GM21360 (cell line): ENCODE measurements around the gene CD320.

Experiments used
- ATAC-seq: cut with Tn5 transposase; IDR thresholded peaks from one replicate; pipeline ENCODE4 v1.9.1; 2021; ENCODE audit warnings: mild to moderate bottlenecking, moderate library complexity; ENCODE audit not compliant: unreplicated experiment

Gene CD320

DNA sequence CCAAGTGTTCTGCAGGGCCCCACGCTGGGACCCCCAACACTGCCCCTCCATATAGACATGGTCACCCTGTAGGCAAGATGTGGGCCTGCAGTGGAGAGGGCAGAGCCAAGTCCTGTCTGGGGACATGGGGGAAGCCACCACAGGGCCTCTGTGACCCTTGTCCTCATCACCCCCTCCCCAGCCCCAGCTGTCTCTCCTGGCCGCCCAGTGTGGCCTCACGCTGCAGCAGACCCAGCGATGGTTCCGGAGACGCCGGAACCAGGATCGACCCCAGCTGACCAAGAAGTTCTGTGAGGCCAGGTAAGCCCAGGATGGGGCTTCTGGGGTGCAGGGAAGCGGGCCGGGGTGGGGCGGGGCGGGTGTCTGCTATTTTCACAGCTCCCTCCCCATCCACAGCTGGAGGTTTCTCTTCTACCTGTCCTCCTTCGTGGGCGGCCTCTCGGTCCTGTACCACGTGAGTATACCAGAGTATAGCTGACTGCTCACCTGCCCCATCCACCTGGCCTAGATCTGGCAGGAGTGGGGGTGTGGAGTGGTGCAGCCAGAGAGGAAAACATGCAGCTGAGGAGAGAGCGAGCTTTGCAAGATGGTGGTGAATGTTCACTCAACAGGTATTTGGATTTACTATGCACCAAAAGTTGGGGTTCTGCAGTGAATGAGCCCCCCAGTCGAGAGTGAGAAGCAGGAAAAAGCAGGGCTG is 52.6 kb downstream of the CD320 start:
- ATAC-seq: no peak

DNA sequence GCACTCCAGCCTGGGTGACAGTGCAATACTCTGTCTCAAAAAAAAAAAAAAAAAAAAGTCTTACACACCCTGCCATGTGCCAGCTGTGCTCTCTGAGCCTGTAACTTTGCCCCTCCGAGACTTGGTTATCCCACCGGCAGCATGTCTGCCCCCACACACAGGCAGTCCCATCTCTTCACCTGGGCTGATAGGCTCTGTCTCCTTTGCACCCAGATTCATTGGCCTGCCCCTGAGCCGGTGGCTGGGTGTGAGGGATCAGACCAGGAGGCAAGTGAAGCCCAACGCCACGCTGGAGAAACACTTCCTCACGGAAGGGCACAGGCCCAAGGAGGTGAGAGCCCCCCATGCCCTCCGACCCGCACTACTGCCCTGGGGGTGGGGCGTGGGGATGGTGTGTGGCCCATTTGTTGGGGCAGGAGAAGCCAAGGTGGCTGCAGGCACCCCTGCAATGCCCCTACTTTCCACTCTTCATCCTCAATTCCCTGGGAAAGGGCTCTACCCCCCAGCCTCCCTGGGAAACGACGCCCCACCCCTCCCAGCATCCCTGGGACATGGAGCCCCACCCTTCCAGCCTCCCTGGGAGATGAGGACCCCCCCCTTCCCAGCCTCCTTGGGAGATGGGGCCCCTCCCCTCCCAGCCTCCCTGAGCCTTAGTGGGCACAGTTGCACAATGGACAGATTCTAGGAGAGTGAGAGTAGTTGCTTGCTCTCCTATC is 53.7 kb downstream of the CD320 start:
- ATAC-seq: no peak

DNA sequence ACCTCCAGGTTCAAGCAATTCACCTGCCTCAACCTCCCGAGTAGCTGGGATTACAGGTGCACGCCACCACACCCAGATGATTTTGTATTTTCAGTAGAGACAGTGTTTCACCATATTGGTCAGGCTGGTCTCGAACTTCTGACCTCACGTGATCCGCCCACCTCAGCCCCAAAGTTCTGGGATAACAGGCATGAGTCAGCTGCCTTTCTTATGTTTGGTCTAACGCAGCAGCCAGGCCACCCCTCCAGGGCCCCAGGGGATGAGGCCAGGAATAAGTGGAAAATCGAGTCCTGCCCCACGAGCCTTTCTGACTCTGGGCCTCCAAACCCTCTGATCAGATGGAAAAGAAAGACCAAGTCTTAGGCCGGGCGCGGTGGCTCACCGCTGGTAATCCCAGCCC is 54.5 kb downstream of the CD320 start:
- ATAC-seq: no peak

DNA sequence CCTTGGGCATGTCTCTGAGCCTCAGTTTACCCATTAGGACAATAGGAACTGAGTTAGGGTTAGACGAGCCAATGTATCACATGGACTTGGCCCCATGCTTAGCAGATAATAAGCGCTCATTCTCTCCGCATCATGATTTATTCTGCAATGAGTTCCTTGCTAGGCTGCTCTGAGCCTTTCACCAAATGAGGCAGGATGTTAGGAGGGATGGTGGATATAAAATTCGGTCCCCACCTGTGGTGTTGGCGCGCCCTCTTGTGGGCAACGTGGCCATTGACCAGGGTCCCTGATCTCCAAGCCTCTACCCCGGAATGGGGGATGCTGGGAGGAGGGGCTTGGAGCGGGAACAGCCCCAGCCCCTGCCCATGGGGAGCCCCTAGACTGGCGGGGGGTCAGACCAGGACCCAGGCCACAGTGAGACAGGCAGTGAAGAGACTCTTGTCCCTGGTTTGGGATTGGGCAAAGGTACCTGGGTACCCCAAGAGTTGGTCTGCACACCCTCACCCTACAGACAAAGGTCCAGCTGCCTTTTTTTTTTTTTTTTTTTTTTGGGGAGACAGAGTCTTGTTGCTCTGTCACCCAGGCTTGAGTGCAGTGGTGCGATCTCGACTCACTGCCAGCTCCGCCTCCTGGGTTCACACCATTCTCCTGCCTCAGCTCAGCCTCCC is 55.1 kb downstream of the CD320 start:
- no peak for ATAC-seq
